Parietal lobe (tissue), 2 donors: ENCODE results near the gene PACC1. TPM values are rescaled to one million over a fixed set of nuclear protein-coding genes. Genes with fewer than 3 reads are reported as not detected.

ENCODE experiments used
- small RNA-seq: library from RNA; depleted of rRNA; stranded (forward); fragments of <200 nt; gene quantifications from one replicate; pipeline ENCODE3, GENCODE V24; 2014; ENCODE audit warnings: low replicate concordance
- total RNA-seq: library from RNA; depleted of rRNA; stranded (reverse); fragments of >200 nt; gene quantifications from one replicate; pipeline ENCODE4 v1.2.3, GENCODE V29; 2014

PACC1 gene
- 24.1 TPM for total RNA-seq

GRCh38 chr1:212414328-212415106 is at the start of gene PACC1:
PACC1 (minus strand) TSS chr1:212414886; CDS start chr1:212414757, 129 bp downstream.

DNA sequence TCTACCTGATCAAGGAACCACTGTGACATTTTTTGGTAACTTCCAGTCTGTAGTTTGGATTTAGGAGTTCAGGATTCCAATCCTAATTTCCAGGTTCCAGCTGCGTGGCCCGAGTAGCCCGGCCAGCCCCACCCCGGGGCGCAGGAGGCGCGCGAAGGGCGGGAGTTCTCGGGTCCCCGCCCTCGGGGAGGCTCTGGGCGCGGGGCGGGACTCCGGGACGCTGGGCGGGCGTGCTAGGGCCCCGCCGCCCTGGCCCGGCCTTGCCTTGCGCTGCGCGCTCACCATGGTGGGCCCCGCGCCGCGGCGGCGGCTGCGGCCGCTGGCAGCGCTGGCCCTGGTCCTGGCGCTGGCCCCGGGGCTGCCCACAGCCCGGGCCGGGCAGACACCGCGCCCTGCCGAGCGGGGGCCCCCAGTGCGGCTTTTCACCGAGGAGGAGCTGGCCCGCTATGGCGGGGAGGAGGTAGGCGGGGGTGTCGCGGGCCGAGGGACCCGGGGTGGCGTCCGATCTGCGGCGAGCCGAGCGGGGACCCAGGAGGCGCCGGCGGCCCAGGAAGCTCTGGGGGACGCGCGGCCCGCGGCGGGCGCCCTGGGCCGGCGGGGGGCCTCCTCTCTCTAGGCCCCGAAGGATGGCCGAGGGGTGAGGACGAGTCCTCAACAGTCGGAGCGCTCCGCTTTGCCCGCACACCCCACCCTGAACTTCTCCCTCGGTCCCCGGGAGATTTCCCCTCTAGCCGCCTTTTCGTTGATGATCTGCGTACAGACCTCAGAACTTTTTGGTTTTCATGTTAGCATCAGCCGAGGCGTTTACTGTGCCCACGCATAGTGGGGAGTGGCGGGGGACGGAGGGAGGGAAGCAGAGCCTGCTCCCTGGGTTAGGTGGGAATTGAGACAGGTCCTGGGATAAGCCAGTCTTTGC is 18.2 kb upstream of the PACC1 start, which contains the start of gene NENF:
Gene NENF (plus strand): TSS at position 260 of the 916 bp plus-strand sequence. CDS start 24 bp downstream, at position 284.

Small RNA genes within 50 kb of the gene (small RNA-seq; reads per million reads assigned to genes)
- gene SNORA16B: not detected

Other genes starting within 250 kb of the PACC1 start
- gene PPP2R5A, start 129.5 kb downstream of the PACC1 start, total RNA-seq: 24.1 TPM
- 14.7 TPM for gene NENF, start 18.0 kb upstream of the PACC1 start, total RNA-seq
- gene ATF3, start 193.9 kb upstream of the PACC1 start, total RNA-seq: 1.9 TPM